Measurements from ENCODE around the gene RFC2. TPM values are rescaled to one million over a fixed set of nuclear protein-coding genes. Genes with fewer than 3 reads are reported as not detected.

Gene RFC2
- total RNA-seq, 1 experiment from 2014 or later = 75.6 TPM

- H4K20me1 ChIP-seq (ENCODE audit: insufficient read depth) = no peaks in the 10 kb centered on the region
- H3K9ac ChIP-seq (ENCODE audit: low read length) = peak overlapping the region; percentile 66
- peak overlapping the region; percentile 95 for H3K27ac ChIP-seq (ENCODE audit: low read depth, low read length)
- ChIA-PET RAD21 (ENCODE audit: low non-redundant PET in 1 of 2, low total read pairs in 2 of 2, uncharacterized antibody in 2 of 2, unreplicated experiment in 2 of 2) (interaction anchor here in 1 of 2 experiments (2.0 kb wide), 1 partner anchor 173 kb away, joined by 5 read pairs; no protein-coding TSS in a partner anchor), CTCF (interaction anchor here (0.6 to 2.6 kb wide), 7 partner anchors 7 to 201 kb away, joined by 3 to 19 read pairs (median 5); partner anchors contain the start of gene LAT2), POLR2A (interaction anchor here (1.0 to 2.0 kb wide), 2 partner anchors 10 to 20 kb away, joined by 4 to 6 read pairs; partner anchors contain the start of gene LAT2)
- DNase-seq (ENCODE audit: low read depth, low spot score) (peak; percentile 78), ATAC-seq (peak; percentile 80)
- intact Hi-C loops (cut with micrococcal nuclease) = loop anchor here (2.0 to 5.0 kb wide), 2 partner anchors 131 to 147 kb away; no protein-coding TSS in a partner anchor
- no TSS peak for BruUV-seq (replicated peaks)
- H3K27me3 ChIP-seq (ENCODE audit: insufficient read depth, low read length) = no peaks in the 10 kb centered on the region
- H3K4me3 ChIP-seq (replicated peaks in 1 of 2; ENCODE audit: low read depth in 1 of 2, low read length in 2 of 2) = peak overlapping the region in 1 of 2 experiments; percentile 38; a peak in 2 of 4 replicates
- TF ChIP-seq FOSL1 (IDR thresholded peaks at IDR 0.05; ENCODE audit: low read depth) (peak; percentile 78), SP1 (IDR thresholded peaks at IDR 0.05; ENCODE audit: low read depth) (peak; percentile 65; the same call in 1 of the 2 replicates), JUND (IDR thresholded peaks at IDR 0.05) (peak; percentile 77), ZNF274 (IDR thresholded peaks at IDR 0.05; ENCODE audit: low read depth, low read length) (no peak), ATF3 (IDR thresholded peaks at IDR 0.05) (no peak), CBX3 (IDR thresholded peaks at IDR 0.05; ENCODE audit: low read depth) (peak; percentile 60; the same call in 1 of the 2 replicates), MAX (IDR thresholded peaks at IDR 0.05) (0 out of 2 replicates have a peak, but pooled peaks have one; percentile 21), EZH2 (IDR thresholded peaks at IDR 0.05) (no peak)
- H2AFZ ChIP-seq (ENCODE audit: low read depth, low read length, poor library complexity, severe bottlenecking) = no peak overlapping the region
- H3K4me2 ChIP-seq (ENCODE audit: low read length) = peak overlapping the region; percentile 75
- peaks cover 4% of the 10 kb centered on the region for H3K79me2 ChIP-seq (ENCODE audit: insufficient read depth, low read length)
- H3K9me2 ChIP-seq (ENCODE audit: insufficient read depth) = no peaks in the 10 kb centered on the region
- peaks cover 43 to 53% of the 10 kb centered on the region in 2 experiments for H3K4me1 ChIP-seq (ENCODE audit: control insufficient read depth in 1 of 2, insufficient read depth in 2 of 2, low read length in 2 of 2)
- H3K36me3 ChIP-seq (ENCODE audit: control insufficient read depth in 1 of 2, insufficient read depth in 2 of 2, low read length in 2 of 2) = peaks cover 3 to 7% of the 10 kb centered on the region in 2 experiments
- H3K9me3 ChIP-seq (ENCODE audit: control insufficient read depth in 1 of 2, insufficient read depth in 1 of 2, low read depth in 1 of 2, low read length in 2 of 2) = no peaks in the 10 kb centered on the region
Observed at GRCh38 chr7:74199551-74200355, 54.4 kb downstream of the RFC2 start.
